GM19438 (cell line): ENCODE results near the gene C5AR2.
"Not testable (repeated sequence)": the region's sequence is repeated elsewhere in the genome, so short reads cannot be mapped to it uniquely, and the experiment has no call there.

Source experiments
- ATAC-seq: cut with Tn5 transposase; IDR thresholded peaks from one replicate; pipeline ENCODE4 v1.9.1; 2021; ENCODE audit warnings: low read depth; ENCODE audit not compliant: unreplicated experiment

The C5AR2 gene

DNA sequence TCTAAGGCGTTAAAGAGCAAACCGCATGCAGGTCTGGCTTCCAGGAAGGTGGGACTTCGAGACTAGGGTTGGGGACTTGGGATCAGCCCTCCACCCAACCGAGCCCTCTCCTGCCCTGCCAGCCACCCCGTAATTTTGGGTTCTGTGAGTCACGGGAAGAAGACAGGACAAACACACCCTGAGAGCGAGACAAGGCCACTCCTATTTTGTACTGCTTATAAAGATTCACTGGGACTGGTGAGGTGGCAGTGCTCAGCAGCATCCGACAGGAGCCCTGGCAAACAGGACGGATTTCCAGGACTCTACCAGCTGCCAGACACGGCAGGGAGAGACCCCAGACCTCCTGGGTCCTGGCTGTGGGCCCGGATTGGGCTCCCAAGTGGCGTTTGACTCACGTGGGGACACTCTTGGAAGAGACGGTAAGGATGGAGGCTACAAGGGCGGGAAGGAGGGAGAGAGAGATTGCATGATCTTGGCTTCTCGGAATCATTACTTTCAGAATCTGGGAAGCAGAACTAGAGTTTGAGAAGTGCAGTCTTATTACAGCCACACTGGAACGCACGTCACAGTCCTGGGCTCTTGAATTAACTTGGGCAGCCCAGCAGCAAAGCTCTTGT lies at the start of gene C5AR2:
Gene C5AR2 (plus strand): TSS at position 245 of the 617 bp plus-strand sequence. CDS start 8,625 bp downstream, outside the sequence.
- no peak for ATAC-seq

DNA sequence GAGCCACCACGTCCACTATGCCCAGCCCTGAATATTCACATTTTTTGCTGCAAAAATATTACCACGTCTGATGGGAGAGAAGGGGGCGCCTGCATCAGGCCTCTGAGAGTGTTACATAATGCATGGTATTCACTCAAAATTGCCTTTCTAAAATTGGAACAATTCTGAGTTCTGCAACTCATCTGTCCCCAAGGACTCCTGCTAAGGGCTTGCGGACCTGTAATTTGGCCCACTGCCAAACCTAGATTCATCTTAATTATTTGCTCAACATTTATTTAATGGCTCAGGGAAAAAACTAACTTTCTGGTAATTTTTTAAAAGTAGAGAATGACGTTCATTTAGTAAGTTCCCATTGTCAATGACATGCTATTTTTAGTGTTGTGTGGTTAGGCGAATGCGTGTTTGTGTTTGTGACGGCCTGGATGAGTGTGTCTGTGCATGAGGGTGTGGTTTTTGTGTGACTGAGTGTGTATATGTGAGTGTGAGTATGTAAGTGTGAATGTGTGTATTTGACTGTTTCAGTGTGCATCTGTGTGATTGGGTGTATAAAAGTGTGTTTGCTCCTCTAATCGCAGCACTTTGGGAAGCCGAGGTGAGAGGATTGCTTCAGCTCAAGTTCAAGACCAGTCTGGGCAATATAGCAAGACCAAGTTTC lies 48.4 kb upstream of the C5AR2 start:
- ATAC-seq = no peak

DNA sequence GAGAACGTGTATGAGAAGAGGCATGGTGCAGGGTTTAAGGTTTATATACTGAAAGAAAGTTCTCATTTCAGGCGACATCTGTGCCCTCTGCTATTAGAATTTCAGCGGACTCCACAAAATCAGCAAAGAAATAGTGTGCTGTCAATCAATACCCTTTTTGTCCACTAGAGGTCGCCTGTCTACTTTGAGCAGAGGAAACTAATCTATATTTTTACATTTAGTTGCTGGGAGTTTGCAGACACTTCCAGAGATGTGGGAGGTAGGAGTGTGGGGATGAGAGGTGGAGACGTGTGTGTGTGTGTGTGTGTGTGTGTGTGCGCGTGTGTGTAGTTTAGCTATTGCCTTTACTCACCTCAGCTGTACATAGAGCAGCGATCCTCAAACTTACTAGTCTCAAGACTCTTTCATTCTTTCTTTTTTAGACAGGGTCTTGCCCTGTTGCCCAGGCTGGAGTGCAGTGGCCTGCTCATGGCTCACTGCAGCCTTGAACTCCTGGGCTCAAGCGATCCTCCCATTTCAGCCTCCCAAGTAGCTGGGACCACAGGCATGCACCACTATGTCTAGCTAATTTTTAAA lies 47.6 kb upstream of the C5AR2 start:
- ATAC-seq = no peak

DNA sequence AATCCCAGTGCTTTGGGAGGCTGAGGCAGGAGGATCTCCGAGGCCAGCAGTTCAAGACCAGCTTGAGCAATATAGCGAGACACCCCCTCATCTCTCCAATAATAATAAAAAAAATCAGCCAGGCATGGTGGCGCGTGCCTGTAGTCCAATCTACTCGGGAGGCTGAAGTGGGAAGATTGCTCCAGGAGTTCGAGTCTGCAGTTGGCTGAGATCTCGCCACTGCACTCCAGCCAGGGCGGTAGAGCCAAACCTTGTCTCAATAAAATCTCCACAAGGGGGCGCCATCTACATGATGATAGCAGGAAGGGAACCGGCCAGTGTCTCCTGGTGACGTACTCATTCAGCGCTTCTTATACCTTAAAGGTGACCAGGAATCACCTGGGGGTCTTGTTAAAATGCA lies 35.9 kb upstream of the C5AR2 start:
- no peak for ATAC-seq

DNA sequence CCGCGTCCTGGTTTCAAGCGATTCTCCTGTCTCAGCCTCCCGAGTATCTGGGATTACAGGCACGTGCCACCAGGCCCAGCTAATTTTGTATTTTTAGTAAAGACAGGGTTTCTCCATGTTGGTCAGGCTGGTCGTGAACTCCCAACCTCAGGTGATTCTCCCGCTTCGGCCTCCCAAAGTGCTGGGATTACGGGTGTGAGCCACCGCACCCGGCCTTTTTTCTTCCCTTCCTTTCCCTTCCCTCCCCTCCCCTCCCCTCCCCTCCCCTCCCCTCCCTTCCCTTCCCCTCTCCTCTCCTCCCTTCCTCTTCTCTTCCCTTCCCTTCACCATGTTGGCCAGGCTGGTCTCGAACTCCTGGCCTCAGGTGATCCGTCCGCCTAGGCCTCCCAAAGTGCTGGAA lies 31.1 kb upstream of the C5AR2 start:
- not testable (repeated sequence) for ATAC-seq

DNA sequence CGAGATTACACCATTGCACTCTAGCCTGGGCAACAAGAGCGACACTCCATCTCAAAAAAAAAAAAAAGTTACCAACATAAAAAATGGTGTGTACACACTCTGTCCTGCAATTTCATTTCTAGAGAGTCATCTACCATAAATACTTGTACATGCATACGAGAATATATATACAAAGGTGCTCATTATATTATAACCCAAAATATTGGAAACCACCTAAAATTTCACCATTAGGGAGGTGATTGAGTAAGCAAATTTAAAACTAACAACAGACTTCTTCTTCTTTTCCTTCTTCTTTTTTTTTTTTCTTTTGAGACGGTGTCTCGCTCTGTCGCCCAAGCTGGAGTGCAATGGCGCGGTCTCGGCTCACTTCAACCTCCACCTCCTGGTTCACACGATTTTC lies 29.7 kb upstream of the C5AR2 start:
- ATAC-seq = no peak

DNA sequence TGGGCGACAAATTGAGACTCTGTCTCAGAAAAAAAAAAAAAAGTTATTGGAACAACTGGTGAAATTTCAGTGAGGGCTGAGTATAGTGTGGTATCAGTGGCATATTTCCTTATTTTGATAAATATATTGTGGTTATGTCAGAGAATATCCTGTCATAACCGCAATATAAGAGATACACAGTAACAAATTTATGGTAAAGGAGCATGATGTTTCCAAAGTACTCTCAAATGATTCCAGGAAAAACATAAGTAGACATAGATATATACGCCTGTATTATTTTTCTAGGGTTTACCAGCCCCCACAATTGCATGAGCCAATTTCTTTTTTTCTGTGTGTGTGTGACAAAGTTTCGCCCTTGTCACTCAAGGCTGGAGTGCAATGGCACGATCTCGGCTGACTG lies 28.0 kb upstream of the C5AR2 start:
- ATAC-seq = no peak

DNA sequence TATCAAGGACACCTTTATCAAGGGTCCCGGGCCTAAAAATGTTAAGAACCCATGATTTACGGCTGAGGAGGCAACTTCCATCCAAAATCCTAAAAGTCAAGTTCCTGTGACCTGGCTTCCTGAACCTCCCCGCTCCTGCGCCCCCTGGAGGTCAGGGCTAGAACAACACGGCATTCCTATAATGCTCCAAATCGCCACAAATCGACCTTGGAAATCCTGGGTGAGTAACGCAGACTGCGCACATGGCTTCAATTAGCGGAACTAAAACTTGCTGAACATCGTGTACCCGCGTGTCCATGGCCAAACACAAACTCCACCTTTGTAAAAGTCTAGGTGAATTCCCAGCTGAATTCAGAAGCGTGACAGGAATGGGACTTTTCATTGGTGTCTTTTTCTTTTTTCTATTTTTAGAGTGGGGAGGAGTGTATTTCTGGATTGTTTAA lies 26.6 kb upstream of the C5AR2 start:
- ATAC-seq = no peak

DNA sequence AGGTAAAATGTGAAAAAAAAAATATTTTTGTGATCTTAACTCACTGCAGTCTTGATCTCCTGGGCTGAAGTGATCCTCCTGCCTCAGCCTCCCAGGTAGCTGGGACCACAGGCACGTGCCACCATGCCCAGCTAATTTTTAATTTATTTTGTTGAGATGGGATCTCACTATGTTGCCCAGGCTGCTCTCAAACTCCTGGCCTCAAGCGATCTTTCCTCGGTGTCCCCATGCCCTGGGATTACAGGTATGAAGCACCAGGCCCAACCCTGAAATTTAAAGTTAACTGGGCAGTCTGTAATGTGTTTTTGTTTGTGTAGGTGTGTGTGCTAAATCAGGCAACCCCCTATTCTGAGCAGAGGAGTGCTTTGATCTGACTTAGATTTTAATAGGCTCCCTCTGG lies 25.7 kb upstream of the C5AR2 start:
- ATAC-seq = no peak

DNA sequence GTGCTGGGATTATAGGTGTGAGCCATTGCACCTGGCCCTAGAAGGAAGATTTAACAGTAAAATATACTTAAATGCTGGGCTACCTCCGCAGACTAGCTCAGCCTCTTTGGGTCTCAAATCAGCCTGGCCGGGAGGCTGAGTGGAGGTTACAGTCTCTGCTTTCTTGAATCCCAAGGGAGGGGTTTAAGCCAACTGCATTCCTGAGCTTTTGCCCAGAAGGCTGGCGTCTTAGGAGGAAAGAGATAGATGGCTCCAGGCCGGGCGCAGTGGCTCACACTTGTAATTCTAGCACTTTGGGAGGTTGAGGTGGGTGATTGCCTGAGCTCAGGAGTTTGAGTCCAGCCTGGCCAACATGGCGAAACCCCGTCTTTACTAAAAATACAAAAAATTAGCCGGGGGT lies 22.9 kb upstream of the C5AR2 start:
- ATAC-seq = no peak

DNA sequence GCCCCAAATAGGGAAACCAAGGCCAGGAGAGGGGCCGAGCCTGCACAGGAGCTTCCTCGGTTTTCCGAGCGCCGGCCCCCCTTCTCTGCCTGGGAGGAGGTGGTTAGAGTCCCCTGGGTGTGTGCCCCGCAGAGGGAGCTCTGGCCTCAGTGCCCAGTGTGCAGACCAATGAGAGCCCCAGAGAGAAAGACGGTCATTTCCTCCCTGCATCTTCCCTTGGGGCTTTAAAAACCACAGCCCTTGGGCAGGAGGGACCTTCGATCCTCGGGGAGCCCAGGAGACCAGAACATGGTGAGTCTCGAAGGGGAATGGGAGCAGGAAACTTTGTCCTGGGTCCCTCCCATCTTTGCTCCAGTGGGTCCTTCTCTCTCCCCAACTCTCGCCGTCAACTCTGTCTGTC lies 22.4 kb upstream of the C5AR2 start, which contains the start of gene C5AR1:
Gene C5AR1 (plus strand): TSS at position 254 of the 400 bp plus-strand sequence. CDS start 35 bp downstream, at position 289.
- ATAC-seq = no peak

DNA sequence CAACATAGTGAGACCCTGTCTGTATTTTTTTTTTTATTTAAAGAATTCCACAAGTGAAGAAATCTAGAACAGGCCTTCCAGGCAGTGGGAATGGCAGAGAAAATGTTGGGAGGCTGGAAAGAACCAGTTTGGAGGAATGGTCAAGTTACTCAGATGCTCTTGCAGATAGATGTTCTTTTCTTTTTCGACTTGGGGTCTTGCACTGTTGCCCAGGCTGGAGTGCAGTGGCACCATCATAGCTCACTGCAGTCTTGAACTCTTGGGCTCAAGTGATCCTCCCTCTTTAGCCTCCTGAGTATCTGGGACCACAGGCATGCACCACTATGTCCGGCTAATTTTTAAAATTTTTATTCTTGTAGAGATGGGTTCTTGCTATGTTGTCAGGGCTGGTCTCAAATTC lies 21.7 kb upstream of the C5AR2 start:
- ATAC-seq = no peak

DNA sequence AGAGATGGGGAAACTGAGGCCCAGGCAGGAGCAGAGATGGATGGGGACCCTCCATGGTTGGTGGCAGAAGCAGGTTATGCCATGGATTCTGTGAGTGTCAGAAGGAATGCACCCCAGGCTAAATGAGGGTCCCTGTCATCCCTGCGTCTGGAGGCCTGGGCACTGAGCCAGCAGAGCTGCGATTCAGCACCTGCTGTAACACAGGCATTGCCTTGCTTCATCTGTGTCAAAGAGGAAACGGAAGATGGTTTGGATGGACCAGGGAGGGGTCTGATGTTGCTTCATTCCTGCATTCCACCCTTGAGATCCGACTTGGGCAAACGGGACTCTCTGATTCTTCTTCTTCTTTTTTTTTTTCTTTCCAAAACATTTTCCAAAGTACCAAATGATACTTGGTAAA lies 21.2 kb upstream of the C5AR2 start:
- no peak for ATAC-seq

DNA sequence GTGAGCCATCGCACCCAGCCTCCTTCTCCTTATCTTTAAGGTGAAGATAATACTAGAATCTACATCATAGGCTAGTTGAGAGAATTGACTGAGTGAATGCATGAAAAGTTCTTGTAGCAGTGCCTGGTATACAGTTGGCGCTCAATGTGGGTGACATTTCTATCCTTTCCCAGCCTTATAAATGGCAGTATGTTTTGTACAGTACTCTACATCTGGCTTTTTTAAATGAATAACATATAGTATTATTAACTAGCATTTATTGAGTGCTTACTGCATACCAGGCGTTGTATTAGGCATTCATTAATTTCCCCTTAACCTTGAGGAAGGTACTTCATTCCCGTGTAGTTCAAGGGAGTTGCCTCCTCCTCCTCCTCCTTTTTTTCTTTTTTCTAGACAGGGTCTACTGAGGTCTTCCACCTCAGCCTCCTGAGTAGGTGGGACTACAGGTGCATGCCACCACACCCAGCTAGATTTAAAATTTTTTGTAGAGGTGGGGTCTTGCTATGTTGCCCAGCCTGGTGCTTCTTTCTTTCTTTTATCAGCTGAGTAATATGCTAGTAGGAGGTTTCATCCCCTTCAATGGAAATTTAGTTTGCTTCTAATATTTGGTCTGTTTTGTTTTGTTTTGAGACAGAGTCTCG lies 19.5 kb upstream of the C5AR2 start:
- no peak for ATAC-seq

DNA sequence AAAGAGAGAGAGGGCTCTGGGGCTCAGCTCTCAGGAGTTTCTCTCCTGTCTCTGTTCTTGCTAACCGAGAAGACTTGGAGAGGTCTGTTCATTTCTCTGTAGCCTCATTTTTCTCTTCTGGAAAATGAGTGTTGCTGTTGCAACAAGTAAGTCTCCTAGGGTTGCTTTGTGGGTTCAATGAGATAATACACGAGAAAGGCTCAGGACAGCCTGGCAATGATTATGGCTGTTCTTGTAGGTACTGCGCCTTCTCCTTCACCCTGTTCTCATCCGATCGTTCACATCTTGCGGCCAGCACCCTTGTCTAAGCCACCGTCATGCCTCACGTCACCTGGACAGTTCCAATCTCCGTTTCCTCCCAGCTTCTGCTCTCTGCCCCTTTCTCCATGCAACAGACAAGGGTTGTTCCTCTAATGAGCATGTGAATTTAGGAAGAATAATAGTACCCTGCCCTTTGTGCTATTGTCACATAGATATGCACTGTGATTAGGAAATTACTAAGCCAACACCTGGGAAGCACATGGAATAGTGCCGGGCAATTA lies 18.1 kb upstream of the C5AR2 start:
- no peak for ATAC-seq

DNA sequence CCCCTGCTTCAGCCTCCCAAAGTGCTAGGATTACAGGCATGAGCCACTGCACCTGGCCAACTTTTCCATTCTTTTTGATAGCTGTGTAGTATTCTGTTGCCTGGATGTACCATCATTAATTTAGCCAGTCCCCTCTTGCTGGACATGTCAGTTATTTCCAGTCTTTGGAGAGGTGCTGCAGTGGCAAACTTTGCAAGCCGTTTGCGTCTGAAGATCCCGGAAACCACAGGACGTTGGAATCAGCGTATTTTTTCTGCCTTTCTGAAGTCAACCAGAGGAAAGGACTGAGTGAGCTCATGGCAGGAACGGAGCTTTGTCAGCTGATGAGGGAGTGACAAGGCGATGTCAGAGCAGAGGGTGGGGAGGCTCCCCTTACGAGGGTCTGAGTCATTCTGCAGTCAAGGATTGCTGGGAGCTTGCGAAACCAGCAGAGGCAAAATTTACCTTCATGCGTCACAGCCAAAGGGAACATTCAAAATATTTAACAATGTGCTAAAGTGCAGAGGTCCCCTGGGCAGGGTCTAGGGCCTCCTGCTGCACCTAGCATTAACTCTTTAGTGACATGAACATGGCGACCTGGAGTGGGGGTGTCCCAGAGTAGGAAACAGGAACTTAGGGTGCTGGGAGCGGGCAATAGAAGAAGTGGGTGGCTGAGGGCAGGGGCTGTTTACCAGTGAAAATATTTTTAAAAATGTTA lies 16.7 kb upstream of the C5AR2 start:
- no peak for ATAC-seq

DNA sequence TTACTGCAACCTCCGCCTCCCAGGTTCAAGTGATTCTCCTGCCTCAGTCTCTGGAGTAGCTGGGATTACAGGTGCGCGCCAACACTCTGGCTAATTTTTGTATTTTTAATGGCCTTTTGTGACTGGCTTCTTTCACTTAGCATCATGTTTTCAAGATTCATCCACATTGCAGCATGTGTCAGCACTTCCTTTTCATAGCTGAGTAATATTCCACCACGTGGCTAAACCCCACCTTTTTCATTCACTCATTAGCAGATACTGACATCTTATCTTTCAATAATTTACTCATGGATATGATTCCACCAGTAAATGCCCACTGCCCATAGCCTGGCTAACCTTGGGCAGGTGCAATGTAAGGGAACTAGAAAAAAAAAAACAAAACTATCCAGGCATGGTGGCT lies 15.5 kb upstream of the C5AR2 start:
- no peak for ATAC-seq

DNA sequence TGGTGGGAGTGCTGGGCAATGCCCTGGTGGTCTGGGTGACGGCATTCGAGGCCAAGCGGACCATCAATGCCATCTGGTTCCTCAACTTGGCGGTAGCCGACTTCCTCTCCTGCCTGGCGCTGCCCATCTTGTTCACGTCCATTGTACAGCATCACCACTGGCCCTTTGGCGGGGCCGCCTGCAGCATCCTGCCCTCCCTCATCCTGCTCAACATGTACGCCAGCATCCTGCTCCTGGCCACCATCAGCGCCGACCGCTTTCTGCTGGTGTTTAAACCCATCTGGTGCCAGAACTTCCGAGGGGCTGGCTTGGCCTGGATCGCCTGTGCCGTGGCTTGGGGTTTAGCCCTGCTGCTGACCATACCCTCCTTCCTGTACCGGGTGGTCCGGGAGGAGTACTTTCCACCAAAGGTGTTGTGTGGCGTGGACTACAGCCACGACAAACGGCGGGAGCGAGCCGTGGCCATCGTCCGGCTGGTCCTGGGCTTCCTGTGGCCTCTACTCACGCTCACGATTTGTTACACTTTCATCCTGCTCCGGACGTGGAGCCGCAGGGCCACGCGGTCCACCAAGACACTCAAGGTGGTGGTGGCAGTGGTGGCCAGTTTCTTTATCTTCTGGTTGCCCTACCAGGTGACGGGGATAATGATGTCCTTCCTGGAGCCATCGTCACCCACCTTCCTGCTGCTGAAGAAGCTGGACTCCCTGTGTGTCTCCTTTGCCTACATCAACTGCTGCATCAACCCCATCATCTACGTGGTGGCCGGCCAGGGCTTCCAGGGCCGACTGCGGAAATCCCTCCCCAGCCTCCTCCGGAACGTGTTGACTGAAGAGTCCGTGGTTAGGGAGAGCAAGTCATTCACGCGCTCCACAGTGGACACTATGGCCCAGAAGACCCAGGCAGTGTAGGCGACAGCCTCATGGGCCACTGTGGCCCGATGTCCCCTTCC lies 11.8 kb upstream of the C5AR2 start:
- ATAC-seq = no peak

DNA sequence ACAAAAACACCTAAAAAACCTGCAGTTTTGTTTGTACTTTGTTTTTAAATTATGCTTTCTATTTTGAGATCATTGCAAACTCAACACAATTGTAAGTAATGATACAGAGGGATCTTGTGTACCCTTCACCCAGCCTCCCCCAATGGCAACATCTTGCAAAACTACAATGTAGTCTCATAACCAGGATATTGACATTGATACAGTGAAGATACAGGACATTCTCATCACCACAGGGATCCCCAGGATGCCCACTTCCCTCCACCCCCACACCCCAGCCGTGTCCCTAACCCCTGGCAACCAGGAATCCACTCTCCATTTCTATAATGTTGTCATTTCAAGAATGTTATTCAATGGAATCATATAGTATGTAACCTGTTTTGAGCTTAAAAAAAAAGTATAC lies 10.3 kb upstream of the C5AR2 start:
- no peak for ATAC-seq

DNA sequence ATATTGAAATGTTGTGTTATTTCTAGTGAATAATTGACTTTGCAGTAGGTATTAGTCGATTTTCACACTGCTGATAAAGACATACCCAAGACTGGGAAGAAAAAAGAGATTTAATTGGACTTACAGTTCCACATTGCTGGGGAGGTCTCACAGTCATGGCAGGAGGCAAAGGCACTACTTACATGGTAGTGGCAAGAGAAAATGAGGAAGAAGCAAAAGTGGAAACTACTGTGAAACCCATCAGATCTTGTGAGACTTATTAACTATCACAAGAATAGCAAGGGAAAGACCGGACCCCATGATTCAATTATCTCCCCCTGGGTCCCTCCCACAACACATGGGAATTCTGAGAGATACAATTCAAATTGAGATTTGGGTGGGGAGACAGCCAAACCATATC lies 9.9 kb upstream of the C5AR2 start:
- no peak for ATAC-seq
